Activated CD4-positive, alpha-beta T cell treated with anti-CD3 and anti-CD28 coated beads, Interleukin-10, Interleukin-2, amounts not matched to agents 100 ng/mL and 50 ng/mL, durations not matched to agents 16 hours and 8 hours (primary cell): ENCODE results near the gene LRRC27.

Source experiments
- DNase-seq: peaks from one replicate; pipeline ENCODE4 v3.0.0-alpha.2; 2020

LRRC27 gene

DNA sequence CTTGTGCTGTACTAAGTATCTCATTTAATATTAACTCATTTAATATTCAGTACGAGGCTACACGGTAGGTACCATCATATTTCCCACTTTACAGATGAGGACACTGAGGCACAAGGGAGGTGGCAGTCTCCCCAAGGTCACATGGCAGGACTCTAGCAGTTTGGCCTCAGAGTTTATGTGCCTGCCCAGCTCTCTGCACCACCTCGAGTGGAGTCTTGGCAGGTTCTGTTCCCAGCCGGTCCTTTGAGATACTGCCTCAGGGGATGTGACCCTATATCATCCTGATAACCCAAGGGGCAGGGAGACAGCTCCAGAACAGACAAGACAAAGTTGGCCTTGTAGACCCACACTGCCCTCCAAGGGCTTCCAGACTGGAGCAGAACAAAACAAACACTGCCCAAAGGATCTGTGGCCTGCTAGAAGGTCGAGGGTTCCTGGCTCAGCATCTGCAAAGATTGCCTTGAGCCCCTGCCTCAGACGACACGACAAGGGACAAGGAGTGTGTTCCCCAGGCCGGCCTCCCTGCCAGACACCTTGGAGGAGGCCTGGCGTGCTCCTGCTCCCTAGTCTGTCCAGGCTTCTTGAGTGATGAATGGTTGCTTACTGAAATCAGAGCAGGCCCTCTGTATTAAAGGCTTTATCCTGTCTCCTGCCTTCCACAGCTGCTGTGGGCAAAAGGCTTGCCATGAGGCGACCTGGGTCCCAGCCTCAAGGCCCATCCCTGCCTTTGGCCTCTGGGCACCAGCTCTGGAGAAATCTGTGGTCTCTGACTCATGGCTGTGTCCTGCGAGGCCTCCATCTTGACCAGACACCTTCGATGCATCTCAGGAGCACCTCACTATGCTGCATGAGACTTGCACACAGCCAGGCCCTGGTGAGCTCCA is 61.1 kb downstream of the LRRC27 start:
- DNase-seq = no peak

- DNase-seq = no peak
Observed at GRCh38 chr10:132393695-132394181, 61.7 kb downstream of the LRRC27 start.

DNA sequence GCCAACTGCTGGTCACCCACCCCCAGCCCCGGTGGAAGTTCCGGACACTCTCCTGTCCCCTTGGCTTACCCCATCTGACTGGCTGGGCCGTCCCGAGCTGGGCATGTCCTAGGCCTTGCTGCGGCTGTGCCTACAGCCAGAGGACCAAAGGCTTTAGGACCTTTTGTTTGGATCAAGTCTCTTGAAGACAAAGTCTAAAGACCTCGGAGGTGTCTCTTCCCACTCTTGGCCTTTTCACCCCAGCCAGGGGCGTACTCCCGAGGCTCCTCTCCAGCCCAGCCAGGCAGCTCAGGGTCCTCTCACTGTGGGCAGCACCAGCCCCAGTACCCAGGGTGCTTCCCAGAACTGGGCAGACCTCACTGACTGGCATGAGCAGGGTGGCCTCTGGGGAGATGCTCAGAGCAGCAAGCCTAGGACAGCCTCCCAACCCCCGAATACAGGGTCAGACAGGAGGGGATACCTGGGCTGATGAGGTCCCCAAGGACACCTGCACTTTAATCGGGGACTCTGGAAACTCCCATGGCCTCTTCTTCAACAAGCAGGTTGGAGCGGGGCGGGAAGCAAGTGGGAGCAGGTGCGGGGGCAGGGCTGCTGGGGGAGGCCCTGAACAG is 62.3 kb downstream of the LRRC27 start:
- no peak for DNase-seq

- DNase-seq = no peak
Observed at GRCh38 chr10:132394936-132395703, 63.1 kb downstream of the LRRC27 start.

GRCh38 chr10:132395704-132396493 is 63.9 kb downstream of the LRRC27 start:
- no peak for DNase-seq

DNA sequence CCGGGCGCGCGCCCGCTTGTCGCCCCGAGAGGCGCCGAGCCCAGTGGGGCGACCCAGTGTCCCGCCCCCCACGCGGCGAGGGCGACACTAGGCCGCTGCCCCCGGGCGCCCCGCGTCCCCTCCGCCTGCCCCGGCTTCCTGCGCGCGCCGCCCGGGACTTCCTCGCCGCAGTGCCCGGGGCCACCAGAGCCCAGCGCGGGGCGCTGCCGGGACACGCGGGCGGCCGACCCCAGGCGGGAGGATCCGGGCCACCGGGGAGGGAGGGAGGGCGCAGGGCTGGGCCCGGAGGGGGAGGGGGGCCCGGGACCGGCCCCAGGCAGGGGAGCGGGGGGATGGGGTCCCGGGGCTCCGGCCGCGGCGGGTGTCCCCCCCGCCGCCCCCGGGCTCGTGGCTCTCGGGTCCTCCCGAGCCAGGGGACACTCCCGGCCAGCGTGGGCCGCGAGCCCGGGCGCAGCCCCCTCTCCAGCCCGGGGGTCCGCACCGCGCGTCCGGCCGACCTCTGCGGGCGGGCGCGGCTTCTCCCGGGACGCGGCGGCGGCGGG is 64.6 kb downstream of the LRRC27 start:
- peak; percentile 44 for DNase-seq

DNA sequence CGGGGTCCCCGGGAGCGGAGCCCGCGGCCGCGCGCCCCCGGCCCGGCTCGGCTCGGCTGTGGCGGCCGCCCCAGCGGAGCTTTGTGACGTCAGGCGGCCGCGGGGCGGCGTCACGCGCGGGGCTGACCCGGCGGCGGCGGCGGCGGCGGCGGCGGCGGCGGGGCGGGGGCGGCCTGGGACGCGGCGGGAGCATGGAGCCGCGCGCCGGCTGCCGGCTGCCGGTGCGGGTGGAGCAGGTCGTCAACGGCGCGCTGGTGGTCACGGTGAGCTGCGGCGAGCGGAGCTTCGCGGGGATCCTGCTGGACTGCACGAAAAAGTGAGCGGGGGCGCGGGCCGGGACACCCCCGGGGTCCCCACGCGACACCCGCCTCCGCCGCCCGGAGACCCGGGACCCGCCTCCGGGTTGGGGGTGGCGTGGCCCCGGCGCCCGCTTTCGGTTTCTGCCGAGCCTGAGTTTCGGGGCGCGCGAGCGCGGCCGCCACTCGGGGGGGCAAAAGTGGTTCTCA is 65.1 kb downstream of the LRRC27 start, which contains the start of gene PWWP2B:
TSS of gene PWWP2B (plus strand) at position 165 of the 506 bp plus-strand sequence. CDS start at position 192, 27 bp downstream.
- DNase-seq = peak; percentile 27

- peak; percentile 17 for DNase-seq
Observed at GRCh38 chr10:132397671-132398565, 65.9 kb downstream of the LRRC27 start.

DNA sequence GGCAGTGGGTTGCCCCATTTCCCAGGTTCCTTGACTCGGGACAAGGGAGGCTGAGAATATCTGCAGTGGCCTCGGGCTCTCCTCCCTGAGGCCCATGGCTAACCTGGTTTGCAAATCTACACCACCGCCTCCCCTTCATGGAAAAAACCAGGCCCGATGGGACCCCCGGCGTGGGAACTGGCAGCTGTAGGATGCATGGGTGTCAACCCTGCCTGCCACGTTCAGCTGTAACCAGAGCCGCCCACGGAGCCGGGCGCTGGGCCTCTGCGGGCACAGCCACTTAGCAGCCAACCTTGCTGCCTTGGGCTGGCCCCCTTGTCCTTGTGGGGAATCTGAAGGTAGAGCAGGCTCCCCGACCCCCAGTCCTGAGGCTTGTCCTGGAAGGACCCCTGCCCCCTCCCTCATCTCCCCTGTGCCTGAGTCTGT is 66.6 kb downstream of the LRRC27 start:
- DNase-seq = no peak

- DNase-seq = no peak
Observed at GRCh38 chr10:132399117-132400035, 67.4 kb downstream of the LRRC27 start.

- no peak for DNase-seq
Observed at GRCh38 chr10:132400041-132400546, 68.1 kb downstream of the LRRC27 start.

DNA sequence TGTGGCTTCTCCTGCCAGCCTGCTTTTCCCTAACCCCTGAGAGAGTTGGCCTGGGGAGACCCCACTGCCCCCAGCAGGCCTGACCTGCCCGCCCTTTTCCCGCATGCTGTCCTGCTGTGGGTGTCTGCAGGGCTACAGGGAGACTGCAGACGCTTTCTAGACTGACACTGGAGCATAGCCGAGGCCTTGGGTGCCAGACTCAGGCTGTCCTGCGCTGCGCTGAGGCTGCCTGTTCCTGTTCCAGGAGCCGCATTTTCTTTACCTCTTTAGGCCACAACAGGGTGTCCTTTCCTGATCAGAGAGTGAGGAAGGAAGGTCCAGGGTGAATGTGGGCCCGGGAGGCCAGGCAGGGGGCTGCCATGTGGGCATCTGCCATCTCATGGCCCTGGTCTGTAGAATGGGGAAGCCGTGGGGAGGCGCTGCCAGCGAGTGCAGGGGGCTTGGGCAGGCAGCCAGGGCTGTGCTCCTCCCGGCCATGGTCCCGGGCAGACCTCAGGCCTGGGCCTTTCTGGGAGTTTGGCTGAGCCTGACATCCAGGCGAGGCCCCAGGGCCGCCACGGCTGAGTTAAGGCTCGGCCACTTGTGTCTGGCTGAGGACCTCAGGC is 68.7 kb downstream of the LRRC27 start:
- no peak for DNase-seq

- DNase-seq = no peak
Observed at GRCh38 chr10:132401401-132402118, 69.6 kb downstream of the LRRC27 start.

- DNase-seq = no peak
Observed at GRCh38 chr10:132402781-132403241, 70.8 kb downstream of the LRRC27 start.

DNA sequence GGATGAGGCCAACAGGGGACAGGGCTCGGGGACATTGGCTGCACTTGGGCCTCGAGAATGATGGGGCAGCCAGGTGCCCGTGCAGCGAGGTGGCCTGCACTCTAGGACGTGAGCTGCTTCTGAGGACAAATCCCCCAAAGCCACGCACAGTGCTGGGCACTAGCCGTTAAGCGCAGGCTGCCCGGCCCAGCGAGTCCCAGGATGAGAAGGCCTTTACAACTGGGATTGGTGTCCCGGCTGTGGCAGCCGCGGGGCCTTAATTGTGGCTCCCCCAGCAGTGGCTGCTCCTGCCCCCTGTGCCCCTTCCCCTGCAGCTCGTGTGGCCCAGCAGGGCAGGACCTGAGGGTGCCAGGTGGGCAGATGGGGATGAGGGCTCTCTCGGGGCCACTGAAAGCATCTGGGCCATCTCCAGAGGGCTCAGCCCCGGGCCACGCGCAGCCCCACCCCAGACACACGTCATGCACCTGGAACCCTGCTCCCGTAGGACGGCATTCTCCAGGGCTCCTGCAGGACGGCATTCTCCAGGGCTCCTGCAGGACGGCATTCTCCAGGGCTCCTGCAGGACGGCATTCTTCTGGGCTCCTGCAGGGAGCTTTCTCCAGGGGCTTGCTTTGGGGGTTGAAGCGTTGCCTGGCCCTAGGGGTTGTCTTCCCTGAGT is 71.6 kb downstream of the LRRC27 start:
- DNase-seq = no peak

- no peak for DNase-seq
Observed at GRCh38 chr10:132404169-132404880, 72.3 kb downstream of the LRRC27 start.

- no peak for DNase-seq
Observed at GRCh38 chr10:132404911-132405462, 73.0 kb downstream of the LRRC27 start.
